Mammary epithelial cell (primary cell): ENCODE data around the gene SLC25A51.

ENCODE experiments used
- EZH2 ChIP-seq: IDR thresholded peaks from 2 replicates; pipeline ENCODE4 v1.6.1; 2012; ENCODE audit warnings: low read length, inconsistent platforms, borderline replicate concordance
- TF ChIP-seq, protein P1 (sequence below), 2 donors: IDR thresholded peaks in 1 of 2; conservative IDR thresholded peaks in 1 of 2; 2 replicates each; pipeline ENCODE4 v1.5.1; 2011 to 2012; ENCODE audit warnings: inconsistent platforms in 2 of 2, low read length in 2 of 2, mild to moderate bottlenecking in 2 of 2, control low read depth in 1 of 2, low read depth in 1 of 2; ENCODE audit not compliant: insufficient read depth in 1 of 2; ENCODE audit errors: extremely low read depth in 1 of 2

DNA sequence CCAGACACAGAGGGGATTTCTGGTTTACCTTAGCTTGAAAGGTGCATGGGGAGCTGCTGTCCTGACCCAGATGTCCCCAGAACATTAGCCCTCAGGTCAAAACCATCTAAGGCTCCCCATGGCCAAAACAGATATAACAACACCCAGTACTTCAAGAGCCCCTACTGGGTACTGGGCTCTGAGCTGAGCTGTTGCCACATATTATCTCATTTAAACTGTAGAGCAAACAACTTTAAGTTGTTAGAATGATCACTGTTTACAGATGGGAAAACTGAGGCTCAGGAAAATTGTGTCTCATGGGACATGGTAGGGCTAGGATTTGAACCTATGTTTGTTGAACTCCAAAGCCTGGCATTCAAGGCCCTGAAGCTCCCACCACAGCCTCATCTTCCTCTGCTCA is 20.6 kb upstream of the SLC25A51 start:
- TF ChIP-seq, protein P1, sequence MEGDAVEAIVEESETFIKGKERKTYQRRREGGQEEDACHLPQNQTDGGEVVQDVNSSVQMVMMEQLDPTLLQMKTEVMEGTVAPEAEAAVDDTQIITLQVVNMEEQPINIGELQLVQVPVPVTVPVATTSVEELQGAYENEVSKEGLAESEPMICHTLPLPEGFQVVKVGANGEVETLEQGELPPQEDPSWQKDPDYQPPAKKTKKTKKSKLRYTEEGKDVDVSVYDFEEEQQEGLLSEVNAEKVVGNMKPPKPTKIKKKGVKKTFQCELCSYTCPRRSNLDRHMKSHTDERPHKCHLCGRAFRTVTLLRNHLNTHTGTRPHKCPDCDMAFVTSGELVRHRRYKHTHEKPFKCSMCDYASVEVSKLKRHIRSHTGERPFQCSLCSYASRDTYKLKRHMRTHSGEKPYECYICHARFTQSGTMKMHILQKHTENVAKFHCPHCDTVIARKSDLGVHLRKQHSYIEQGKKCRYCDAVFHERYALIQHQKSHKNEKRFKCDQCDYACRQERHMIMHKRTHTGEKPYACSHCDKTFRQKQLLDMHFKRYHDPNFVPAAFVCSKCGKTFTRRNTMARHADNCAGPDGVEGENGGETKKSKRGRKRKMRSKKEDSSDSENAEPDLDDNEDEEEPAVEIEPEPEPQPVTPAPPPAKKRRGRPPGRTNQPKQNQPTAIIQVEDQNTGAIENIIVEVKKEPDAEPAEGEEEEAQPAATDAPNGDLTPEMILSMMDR (conservative IDR thresholded peaks at IDR 0.05 in 1 of 2, IDR thresholded peaks at IDR 0.05 in 1 of 2; ENCODE audit: extremely low read depth in 1 of 2, insufficient read depth in 1 of 2, low read depth in 1 of 2, low read length in 2 of 2), result no peak
- TF ChIP-seq EZH2, result no peak
